ENCODE data around the gene ANKRD17.
"Not testable (repeated sequence)": the region's sequence is repeated elsewhere in the genome, so short reads cannot be mapped to it uniquely, and the experiment has no call there.

ANKRD17 gene

GRCh38 chr4:73258686-73259570 lies at the start of gene ANKRD17:
ANKRD17 (minus strand) TSS chr4:73258798; CDS start chr4:73258668, 130 bp downstream.
- peak; percentile 87 for DNase-seq

GRCh38 chr4:73308286-73308685 lies 49.7 kb upstream of the ANKRD17 start:
- DNase-seq: no peak

DNA sequence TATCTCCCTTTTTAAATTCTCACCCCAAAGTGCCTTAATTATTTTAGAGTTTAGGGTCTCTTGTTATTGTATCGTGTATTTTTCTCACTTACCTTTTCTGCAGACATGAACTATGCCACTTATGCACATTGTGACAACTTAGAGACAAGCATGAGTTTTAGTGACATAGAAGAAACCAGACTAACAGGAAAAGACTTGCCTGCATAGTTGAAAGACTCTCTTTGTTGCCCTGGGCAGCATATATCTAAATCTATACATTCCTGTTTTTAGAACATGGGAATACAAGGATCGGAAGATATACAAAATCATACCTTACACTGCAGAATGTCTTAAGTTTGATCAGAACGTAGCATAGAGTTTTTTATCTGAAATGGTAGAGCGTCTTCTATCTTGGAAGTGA lies 45.1 kb upstream of the ANKRD17 start:
- no peak for DNase-seq

DNA sequence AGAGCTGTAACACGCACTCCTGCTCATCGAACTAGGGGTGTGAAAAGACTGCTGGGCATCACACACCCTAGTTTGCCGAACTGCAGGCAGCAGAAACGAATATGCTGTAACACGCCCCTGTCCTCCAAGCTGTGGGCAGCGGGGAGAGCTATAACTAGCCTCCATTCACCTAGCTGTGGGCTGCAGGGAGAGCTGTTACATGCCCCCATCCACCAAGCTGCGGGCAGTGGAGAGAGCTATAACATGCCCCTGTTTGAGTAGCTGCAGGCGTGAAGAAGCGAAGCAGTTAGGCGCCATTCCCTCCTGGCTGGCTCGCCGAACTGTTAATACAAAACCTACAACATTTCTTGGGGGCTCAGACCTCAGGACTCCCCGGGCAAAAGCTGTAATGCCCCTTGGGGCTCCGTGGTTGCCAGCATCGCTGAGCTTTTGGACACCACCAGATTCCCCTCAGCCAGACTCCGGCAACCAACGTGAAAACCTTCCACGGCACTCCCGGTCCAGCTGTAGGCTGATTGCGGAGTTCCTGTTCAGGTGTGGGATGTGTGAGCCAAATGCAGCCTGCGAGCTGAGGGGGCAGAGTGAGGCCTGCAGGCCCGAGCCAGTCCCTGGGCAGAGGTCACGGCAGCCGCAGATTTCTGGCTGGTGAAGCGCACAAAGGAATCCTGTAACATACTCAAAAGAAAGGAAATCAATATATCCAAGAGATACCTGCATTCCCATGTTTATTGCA lies 41.1 kb upstream of the ANKRD17 start:
- DNase-seq: no peak

GRCh38 chr4:73292661-73293060 lies 34.1 kb upstream of the ANKRD17 start:
- not testable (repeated sequence) for DNase-seq

DNA sequence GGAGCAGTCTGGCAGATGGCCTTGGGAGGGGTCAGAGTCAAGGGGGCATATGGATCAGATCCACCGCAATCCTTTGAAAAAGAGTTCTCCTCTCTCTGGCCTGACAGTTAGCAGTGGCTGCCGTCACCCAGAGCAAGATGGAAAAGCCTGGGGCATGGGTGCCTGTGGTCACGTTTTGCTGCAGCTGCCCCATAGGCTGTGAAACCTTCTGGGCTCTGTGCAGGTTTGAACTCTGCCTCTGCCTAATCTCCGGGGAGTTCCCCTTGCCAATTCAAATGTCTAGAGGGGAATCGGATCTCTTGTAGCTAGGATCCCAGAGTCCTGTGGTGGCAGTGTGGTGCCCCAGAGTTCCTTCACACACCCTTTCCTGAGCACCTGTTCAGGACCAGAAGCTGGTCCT lies 23.4 kb upstream of the ANKRD17 start:
- DNase-seq: no peak

DNA sequence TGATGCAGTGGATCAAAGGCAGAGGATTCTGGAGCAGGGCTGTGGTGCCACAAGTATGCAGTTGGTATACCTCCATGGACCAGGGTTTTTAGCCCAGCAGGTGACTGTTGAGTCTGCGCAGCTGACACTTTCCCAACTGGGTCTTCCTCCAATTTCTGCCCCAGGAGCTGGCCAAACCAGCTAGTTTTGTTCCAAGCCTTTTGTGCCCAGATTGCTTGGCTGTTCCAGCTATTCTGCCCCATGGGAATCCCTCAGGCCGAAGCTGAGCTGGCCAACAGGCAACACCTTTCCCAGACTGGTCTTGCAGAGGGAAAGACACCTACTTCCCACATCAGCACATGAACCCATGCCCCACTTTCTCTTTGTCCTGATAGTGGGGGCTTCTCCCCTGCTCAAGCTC lies 22.8 kb upstream of the ANKRD17 start:
- DNase-seq: no peak

DNA sequence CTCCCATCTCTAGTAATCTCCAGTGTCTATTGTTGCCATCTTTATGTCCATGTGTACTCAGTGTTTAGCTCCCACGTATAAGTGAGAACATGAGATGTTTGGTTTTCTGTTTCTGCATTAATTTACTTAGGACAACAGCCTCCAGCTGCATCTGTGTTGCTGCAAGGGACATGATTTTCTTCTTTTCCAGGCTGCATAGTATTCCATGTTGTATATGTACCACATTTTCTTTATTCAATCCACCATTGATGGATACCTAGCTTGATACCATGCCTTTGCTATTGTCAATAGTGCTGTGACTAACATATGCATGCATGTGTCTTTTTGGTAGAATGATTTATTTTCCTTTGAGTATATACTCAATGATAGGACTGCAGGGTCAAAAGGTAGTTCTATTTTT lies 18.6 kb upstream of the ANKRD17 start:
- DNase-seq: no peak

- DNase-seq: peak; percentile 74
Measured at GRCh38 chr4:73275318-73275654, 16.7 kb upstream of the ANKRD17 start.

GRCh38 chr4:73272816-73273215 lies 14.2 kb upstream of the ANKRD17 start:
- no peak for DNase-seq

- no peak for DNase-seq
Measured at GRCh38 chr4:73267050-73267449, 8.5 kb upstream of the ANKRD17 start.

DNA sequence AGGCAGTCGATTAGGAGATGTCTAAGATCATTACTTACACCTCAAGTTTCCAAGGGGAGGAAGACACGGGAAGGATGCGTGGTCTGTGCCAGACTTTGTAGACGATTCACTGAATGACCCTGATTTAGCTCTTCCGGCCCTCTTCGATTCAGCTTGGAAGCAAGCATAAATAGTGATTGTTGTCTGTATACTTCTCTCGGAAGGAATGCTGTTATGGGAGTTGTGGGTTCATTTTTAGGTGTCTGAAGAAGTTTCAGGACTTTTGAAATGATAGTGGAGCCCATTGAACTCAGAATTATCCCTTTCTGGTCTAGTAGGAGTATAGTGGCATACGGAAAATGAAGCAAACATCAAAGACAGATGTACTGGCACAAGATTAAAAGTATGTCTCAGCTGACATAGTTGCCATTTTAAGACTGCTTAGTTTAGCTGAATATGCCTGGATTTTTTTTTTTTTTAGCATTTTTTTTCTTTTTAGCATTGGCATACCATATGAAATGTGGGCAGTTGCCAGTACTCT lies 1.0 kb upstream of the ANKRD17 start:
- DNase-seq: peak; percentile 42

- DNase-seq: no peak
Measured at GRCh38 chr4:73258436-73258685, 237 bp downstream of the ANKRD17 start.

DNA sequence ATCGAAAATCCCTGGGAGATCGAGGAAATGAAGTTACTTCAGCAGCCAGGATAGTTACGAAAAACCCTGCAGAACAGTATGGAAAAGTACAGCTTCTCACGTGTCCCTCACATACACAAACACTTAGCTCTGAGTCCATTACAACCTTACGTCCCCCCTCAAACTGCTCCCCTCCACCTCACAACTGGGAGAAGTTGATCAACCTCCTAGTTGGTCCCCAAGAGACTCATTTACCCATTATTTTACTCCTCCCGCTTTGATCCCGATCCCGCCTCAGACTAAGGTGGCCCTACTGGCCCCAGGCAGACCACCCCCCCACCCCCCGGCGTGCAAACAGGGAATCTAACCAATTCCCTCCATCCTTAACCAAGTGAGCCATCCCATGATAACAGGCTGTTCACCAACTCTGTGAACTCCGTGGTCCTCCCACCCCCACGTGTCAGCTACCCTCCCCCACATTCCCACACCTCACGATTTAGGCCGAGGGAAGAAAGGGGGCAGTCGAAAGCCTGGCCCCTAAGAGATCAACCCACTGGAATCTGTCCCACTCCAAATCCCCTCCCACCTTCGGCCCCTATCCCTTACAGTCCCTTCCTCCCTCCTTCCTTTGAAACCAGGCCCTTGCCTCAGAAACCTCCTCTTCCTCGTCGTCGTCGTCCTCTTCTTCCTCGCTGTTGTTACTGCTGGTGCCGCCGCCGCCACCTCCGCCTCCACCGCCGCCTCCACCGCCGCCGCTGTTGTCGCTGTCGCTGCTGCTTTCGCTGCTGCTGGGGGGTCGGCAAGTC lies 755 bp downstream of the ANKRD17 start:
- no peak for DNase-seq

- DNase-seq: peak; percentile 56
Measured at GRCh38 chr4:73257234-73257633, 1.4 kb downstream of the ANKRD17 start.

DNA sequence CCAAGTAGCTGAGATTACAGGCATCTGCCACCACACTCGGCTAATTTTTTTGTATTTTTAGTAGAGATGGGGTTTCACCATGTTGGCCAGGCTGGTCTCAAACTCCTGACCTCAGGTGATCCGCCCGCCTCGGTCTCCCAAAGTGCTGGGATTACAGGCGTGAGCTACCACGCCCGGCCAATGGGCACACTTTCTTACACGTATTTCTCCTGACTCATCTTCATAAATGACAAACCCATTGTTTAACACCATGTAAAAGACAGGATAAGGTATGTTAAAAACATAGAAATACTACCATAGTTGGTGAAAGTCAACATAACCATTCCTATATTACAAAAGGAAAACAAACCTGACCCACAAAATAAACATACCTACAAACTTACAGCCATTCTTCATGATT lies 2.8 kb downstream of the ANKRD17 start:
- not testable (repeated sequence) for DNase-seq

DNA sequence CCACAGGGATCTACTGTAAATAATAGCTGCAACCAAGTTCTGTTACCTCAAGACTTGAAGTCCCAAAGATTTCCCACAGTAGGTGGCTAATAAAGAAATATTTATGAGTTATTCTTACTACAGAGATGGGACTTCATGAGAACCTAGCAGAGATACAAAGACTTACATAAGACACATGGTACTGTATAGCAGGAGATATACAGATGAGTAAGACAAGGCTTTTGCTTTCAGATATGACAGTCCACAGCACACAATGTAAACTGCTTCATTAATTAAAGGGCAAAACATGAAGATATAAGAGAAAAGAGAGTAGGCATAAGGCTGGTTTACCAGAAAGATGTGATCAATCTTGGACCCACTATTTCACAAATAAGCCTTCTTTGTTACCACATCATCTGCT lies 6.6 kb downstream of the ANKRD17 start:
- no peak for DNase-seq

DNA sequence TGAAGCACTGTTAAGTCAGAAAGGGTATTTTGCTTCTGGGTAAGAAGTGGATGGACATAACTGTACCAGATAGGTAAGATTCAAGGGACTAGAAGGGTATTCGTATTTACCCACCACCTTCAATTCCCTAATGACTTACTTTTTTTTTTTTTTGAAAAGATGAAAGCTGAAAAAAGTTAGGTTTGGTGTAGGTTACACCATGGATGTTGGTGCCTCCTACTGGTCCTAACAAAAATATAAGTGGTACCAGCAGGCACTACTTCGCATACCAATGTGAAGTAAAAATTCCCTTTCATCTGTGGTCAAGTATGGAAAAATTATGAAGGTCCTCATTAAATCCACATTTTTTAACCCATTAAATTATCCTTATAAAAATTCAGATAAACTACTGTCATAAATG lies 7.2 kb downstream of the ANKRD17 start:
- no peak for DNase-seq

- DNase-seq: no peak
Measured at GRCh38 chr4:73250642-73251041, 8.0 kb downstream of the ANKRD17 start.

GRCh38 chr4:73248821-73249220 lies 9.8 kb downstream of the ANKRD17 start:
- no peak for DNase-seq

DNA sequence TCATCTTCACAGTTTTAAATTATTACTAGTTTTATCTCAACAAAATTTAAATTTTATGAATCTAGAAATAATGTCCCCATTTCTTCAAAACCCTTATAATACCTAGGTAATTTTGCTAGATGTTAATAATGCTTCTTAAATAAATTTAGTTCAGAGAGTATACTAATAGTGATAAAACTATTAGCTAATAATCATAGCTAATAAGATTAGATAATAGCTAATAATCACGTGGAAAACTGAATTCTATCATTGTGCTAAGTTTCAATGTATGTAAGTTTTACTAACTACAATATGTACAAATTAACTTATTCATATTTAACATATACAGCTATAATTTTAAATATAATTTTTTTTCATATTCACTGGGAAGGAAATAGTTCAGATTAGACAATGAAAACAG lies 10.2 kb downstream of the ANKRD17 start:
- no peak for DNase-seq

- DNase-seq: no peak
Measured at GRCh38 chr4:73247100-73247499, 11.5 kb downstream of the ANKRD17 start.

DNA sequence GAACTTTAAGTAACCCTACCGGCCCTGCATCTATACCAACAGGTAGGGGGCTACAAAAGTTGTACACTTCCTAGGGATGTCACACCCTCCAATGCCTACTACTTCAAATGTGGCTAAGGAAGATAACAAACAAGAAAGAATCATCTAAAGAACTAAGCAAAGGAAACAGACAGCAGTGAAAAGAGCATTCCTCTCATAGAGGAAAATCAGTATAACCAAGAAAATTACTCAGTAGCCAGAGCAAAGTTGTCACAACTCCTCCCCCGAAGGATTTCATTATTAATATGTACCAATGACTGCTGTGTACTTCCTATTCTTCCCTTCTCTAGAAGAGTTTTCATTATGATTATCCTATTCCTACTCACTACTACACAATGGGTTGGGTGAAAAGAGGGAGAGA lies 12.6 kb downstream of the ANKRD17 start:
- no peak for DNase-seq
